ENCODE results near the gene GLTP.

DNA sequence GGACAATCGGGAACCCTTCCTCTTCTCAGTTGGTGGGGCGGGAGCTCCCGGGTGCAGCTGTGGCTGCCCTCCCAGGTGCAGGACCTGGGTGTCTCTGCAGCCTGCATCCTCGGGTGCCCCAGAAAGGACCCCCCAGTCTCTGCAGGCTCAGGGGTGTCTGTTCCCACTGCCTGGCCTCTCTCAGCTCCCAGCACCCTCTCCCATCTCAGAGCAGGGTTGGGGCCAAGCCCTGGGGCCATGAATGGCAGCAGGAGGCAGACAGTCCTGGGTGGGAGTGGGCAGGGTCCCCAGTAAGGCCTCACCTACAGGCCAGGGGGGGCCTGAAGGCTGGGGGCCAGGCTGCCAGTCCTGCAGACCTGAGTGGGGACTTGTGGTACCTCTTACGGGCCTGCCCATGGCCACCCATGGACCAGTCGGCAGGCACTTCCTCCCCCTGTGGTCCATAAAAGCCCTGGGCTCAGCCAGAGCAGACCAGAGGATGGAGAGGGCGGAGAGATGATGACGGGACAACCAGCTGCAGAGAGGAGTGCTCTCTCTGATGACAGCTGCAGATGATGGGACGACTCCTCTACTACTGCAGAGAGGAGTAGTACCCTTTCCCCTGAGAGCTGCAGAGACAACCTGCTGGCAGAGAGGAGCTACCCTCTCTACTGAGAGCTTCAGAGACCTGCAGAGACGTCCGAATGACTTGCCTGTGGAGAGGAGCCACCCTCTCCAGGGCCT lies 46.3 kb upstream of the GLTP start:
- TF ChIP-seq, protein P1, sequence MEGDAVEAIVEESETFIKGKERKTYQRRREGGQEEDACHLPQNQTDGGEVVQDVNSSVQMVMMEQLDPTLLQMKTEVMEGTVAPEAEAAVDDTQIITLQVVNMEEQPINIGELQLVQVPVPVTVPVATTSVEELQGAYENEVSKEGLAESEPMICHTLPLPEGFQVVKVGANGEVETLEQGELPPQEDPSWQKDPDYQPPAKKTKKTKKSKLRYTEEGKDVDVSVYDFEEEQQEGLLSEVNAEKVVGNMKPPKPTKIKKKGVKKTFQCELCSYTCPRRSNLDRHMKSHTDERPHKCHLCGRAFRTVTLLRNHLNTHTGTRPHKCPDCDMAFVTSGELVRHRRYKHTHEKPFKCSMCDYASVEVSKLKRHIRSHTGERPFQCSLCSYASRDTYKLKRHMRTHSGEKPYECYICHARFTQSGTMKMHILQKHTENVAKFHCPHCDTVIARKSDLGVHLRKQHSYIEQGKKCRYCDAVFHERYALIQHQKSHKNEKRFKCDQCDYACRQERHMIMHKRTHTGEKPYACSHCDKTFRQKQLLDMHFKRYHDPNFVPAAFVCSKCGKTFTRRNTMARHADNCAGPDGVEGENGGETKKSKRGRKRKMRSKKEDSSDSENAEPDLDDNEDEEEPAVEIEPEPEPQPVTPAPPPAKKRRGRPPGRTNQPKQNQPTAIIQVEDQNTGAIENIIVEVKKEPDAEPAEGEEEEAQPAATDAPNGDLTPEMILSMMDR (IDR thresholded peaks at IDR 0.05): no peak
- TF ChIP-seq POLR2AphosphoS5 (IDR thresholded peaks at IDR 0.05): no peak
